ENCODE measurements around the gene UBXN2A. TPM values are rescaled to one million over a fixed set of nuclear protein-coding genes. Genes with fewer than 3 reads are reported as not detected.

UBXN2A gene
- total RNA-seq, 1 donor from 2014 or later: 20.0 TPM

DNA sequence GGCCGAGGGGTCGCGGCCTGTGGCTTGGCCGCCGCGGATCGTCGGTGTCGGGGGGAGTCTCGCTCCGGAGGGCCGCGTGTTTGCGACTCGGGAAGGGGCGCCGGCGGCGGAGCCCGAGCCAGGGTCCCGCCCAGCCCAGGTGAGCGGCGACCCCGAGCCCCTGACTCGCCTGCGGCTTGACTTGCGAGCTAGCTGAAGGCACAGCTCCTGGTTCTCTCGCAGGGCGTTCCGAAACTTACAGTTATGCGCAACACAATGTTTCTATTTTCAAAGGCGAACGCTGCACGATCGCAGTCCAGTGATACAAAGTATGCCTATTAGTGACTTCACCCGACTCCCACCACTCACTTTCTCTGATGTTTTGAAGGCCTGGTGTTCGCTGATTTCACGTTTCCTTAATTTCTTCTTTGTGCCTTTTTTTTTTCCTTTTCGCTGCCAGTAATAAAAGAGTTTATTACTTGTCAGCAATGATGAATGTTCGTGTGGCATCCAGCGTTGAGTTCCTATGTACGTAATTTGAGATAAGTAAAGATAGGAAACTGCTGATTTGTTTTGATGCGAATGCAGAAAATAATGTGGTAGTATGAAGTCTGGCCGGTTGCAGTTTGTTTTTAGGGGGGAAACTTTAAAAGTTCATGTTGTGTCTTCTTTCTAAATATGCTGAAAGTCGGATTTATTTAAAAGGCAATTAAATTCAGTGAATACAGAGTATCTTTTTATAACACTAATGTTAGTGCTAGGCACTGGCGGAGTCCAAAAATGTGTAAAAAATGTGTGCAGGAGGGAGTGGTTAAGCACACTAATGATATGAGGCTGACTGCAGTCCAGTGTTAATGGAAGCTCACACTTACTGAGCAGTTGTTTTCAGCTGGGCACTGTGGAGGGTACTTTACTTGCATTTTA lies 706 bp downstream of the UBXN2A start:
- Mint-ChIP-seq H3K9me3 (ENCODE audit: unreplicated experiment) (peaks cover 12% of the 10 kb centered on the region), H3K27ac (ENCODE audit: unreplicated experiment) (peak overlapping the region; percentile 75), H3K4me1 (ENCODE audit: low read depth, unreplicated experiment) (peaks cover 18% of the 10 kb centered on the region), H3K4me3 (ENCODE audit: unreplicated experiment) (peak overlapping the region; percentile 96), H3K36me3 (ENCODE audit: unreplicated experiment) (no peaks in the 10 kb centered on the region), H3K27me3 (ENCODE audit: unreplicated experiment) (peaks cover 12% of the 10 kb centered on the region)
- TF ChIP-seq, protein P1, sequence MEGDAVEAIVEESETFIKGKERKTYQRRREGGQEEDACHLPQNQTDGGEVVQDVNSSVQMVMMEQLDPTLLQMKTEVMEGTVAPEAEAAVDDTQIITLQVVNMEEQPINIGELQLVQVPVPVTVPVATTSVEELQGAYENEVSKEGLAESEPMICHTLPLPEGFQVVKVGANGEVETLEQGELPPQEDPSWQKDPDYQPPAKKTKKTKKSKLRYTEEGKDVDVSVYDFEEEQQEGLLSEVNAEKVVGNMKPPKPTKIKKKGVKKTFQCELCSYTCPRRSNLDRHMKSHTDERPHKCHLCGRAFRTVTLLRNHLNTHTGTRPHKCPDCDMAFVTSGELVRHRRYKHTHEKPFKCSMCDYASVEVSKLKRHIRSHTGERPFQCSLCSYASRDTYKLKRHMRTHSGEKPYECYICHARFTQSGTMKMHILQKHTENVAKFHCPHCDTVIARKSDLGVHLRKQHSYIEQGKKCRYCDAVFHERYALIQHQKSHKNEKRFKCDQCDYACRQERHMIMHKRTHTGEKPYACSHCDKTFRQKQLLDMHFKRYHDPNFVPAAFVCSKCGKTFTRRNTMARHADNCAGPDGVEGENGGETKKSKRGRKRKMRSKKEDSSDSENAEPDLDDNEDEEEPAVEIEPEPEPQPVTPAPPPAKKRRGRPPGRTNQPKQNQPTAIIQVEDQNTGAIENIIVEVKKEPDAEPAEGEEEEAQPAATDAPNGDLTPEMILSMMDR (IDR thresholded peaks at IDR 0.05; ENCODE audit: partially characterized antibody, unreplicated experiment): no peak
- no peak for DNase-seq

DNA sequence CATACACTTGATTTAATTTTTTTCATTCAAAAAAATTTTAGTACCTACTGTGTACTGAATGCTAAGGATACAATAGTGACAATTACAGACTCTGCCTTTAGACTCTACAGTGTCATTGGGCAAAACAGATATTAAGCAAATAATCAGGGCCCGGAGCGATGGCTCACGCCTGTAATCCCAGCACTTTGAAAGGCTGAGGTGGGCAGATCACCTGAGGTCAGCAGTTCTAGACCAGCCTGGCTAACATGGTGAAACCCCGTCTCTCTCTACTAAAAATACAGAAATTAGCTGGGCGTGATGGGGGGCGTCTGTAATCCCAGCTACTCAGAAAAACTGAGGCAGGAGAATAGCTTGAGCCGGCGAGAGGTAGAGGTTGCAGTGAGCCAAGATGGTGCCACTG lies 1.4 kb downstream of the UBXN2A start:
- peak overlapping the region; percentile 64 for H3K4me3 Mint-ChIP-seq (ENCODE audit: unreplicated experiment)
- no peak overlapping the region for H3K27ac Mint-ChIP-seq (ENCODE audit: unreplicated experiment)
- H3K9me3 Mint-ChIP-seq (ENCODE audit: unreplicated experiment): peaks cover 12% of the 10 kb centered on the region
- peaks cover 12% of the 10 kb centered on the region for H3K27me3 Mint-ChIP-seq (ENCODE audit: unreplicated experiment)
- no peak for DNase-seq
- H3K4me1 Mint-ChIP-seq (ENCODE audit: low read depth, unreplicated experiment): peaks cover 18% of the 10 kb centered on the region
- no peaks in the 10 kb centered on the region for H3K36me3 Mint-ChIP-seq (ENCODE audit: unreplicated experiment)
- TF ChIP-seq, protein P1 (IDR thresholded peaks at IDR 0.05; ENCODE audit: partially characterized antibody, unreplicated experiment): no peak

DNA sequence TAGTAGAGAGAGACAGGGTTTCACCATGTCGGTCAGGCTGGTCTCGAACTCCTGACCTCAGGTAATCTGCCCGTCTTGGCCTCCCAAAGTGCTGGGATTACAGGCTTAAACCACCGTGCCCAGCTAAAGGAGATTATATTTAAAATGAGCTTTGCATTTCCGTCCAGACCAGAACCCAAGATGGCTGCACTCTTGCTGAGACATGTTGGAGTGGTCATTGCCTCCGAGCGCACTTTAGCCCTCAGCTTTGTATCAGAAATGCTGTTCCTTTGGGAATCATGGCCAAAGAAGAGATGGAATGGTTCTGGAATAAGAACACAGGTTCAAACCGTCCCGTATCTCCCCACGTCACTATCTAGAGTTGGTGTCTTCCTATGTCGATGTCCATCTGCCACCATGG lies 3.4 kb downstream of the UBXN2A start:
- Mint-ChIP-seq H3K4me1 (ENCODE audit: low read depth, unreplicated experiment) (peaks cover 17% of the 10 kb centered on the region), H3K27me3 (ENCODE audit: unreplicated experiment) (peaks cover 12% of the 10 kb centered on the region), H3K36me3 (ENCODE audit: unreplicated experiment) (no peaks in the 10 kb centered on the region), H3K27ac (ENCODE audit: unreplicated experiment) (no peak overlapping the region), H3K9me3 (ENCODE audit: unreplicated experiment) (peaks cover 12% of the 10 kb centered on the region), H3K4me3 (ENCODE audit: unreplicated experiment) (no peak overlapping the region)
- TF ChIP-seq, protein P1 (IDR thresholded peaks at IDR 0.05; ENCODE audit: partially characterized antibody, unreplicated experiment): no peak
- no peak for DNase-seq

DNA sequence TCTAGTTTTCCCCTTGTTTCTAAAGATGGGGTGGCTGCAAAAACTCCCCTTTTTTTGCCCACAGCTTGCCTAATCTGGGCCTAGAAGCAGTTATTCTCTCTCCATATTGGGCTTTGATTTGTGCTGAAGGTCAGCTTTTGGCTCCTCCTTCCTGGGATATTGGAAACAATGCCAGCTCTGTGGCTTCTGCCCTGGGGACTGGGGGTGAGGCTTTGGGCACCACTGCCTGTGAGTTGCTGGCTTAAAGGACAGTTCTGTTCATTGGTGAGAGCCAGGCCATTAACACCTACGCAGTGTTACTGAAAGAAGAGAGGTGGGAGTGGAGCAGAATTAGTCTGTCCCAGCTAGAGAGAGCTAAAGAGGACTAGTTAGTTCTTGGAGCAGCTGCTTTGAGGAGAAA lies 4.3 kb downstream of the UBXN2A start:
- no peak for DNase-seq
- TF ChIP-seq, protein P1 (IDR thresholded peaks at IDR 0.05; ENCODE audit: partially characterized antibody, unreplicated experiment): no peak
- Mint-ChIP-seq H3K27ac (ENCODE audit: unreplicated experiment) (no peak overlapping the region), H3K9me3 (ENCODE audit: unreplicated experiment) (peaks cover 9% of the 10 kb centered on the region), H3K36me3 (ENCODE audit: unreplicated experiment) (no peaks in the 10 kb centered on the region), H3K4me3 (ENCODE audit: unreplicated experiment) (no peak overlapping the region), H3K27me3 (ENCODE audit: unreplicated experiment) (peaks cover 8% of the 10 kb centered on the region), H3K4me1 (ENCODE audit: low read depth, unreplicated experiment) (peaks cover 9% of the 10 kb centered on the region)

DNA sequence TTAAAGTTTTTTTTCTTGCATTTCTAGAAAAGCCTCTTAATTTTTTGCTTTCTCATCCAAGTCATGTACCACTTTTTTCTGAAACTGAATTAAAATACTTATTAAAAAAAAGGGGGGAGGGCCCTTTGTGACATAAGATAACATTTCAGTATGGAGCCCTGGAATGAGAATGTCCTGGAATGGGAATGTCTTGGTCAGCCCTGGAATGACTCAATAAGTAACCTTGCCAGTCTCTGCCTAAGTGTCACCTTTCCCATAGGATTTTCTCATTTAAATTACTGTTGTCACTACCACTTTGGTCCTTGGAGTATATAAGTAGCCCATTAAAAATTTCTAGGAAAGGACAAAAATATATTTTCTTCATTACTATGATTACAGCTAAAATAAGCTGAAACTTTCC lies 4.7 kb downstream of the UBXN2A start:
- H3K27ac Mint-ChIP-seq (ENCODE audit: unreplicated experiment): no peak overlapping the region
- H3K27me3 Mint-ChIP-seq (ENCODE audit: unreplicated experiment): peaks cover 3% of the 10 kb centered on the region
- peaks cover 8% of the 10 kb centered on the region for H3K4me1 Mint-ChIP-seq (ENCODE audit: low read depth, unreplicated experiment)
- TF ChIP-seq, protein P1 (IDR thresholded peaks at IDR 0.05; ENCODE audit: partially characterized antibody, unreplicated experiment): no peak
- peaks cover 4% of the 10 kb centered on the region for H3K9me3 Mint-ChIP-seq (ENCODE audit: unreplicated experiment)
- no peak overlapping the region for H3K4me3 Mint-ChIP-seq (ENCODE audit: unreplicated experiment)
- H3K36me3 Mint-ChIP-seq (ENCODE audit: unreplicated experiment): no peaks in the 10 kb centered on the region
- DNase-seq: no peak
